Stomach (tissue), 4 donors: ENCODE data around the gene SP1.

Experiments
- EP300 ChIP-seq: sonication (generic); formaldehyde crosslinking; IDR thresholded peaks from one replicate; pipeline ENCODE4 v1.6.1; 2017; ENCODE audit warnings: antibody characterized with exemption
- POLR2A ChIP-seq, 4 donors: fragments of 450-650 bp; IDR thresholded peaks; one replicate each; pipeline ENCODE4 v1.6.1; 2016; ENCODE audit warnings: antibody characterized with exemption in 4 of 4, control low read depth in 2 of 4, mild to moderate bottlenecking in 1 of 4, moderate library complexity in 1 of 4
- POLR2AphosphoS5 ChIP-seq, 3 donors: sonication (generic); formaldehyde crosslinking; IDR thresholded peaks; one replicate each; pipeline ENCODE4 v1.6.1; 2016; ENCODE audit warnings: antibody characterized with exemption in 3 of 3
- TF ChIP-seq, protein P1 (sequence below), 7 experiments: fragments of 450-650 bp in 4 of 7; fragments of 200-600 bp in 3 of 7; sonication (generic) in 3 of 7; IDR thresholded peaks; one replicate each; pipeline ENCODE4 v1.5.1; 2016 to 2019; ENCODE audit warnings: antibody characterized with exemption in 7 of 7, control low read depth in 2 of 7, mild to moderate bottlenecking in 1 of 7

- TF ChIP-seq, protein P1, sequence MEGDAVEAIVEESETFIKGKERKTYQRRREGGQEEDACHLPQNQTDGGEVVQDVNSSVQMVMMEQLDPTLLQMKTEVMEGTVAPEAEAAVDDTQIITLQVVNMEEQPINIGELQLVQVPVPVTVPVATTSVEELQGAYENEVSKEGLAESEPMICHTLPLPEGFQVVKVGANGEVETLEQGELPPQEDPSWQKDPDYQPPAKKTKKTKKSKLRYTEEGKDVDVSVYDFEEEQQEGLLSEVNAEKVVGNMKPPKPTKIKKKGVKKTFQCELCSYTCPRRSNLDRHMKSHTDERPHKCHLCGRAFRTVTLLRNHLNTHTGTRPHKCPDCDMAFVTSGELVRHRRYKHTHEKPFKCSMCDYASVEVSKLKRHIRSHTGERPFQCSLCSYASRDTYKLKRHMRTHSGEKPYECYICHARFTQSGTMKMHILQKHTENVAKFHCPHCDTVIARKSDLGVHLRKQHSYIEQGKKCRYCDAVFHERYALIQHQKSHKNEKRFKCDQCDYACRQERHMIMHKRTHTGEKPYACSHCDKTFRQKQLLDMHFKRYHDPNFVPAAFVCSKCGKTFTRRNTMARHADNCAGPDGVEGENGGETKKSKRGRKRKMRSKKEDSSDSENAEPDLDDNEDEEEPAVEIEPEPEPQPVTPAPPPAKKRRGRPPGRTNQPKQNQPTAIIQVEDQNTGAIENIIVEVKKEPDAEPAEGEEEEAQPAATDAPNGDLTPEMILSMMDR (IDR thresholded peaks at IDR 0.05) = no peak
- TF ChIP-seq POLR2AphosphoS5 (IDR thresholded peaks at IDR 0.05) (no peak), POLR2A (IDR thresholded peaks at IDR 0.05) (no peak), EP300 (no peak)
Measured at GRCh38 chr12:53380794-53381730, 1.1 kb downstream of the SP1 start.
